ENCODE results near the gene ADGRF1.

Gene ADGRF1

GRCh38 chr6:46979206-46979605 is 62.9 kb downstream of the ADGRF1 start:
- no peak for DNase-seq (ENCODE audit: low read depth)

- DNase-seq (ENCODE audit: low read depth), result no peak
Measured at GRCh38 chr6:46974786-46975185, 67.3 kb downstream of the ADGRF1 start.

- DNase-seq (ENCODE audit: low read depth), result no peak
Measured at GRCh38 chr6:46973029-46973428, 69.1 kb downstream of the ADGRF1 start.

GRCh38 chr6:46972531-46972930 is 69.6 kb downstream of the ADGRF1 start:
- DNase-seq (ENCODE audit: low read depth), result no peak

DNA sequence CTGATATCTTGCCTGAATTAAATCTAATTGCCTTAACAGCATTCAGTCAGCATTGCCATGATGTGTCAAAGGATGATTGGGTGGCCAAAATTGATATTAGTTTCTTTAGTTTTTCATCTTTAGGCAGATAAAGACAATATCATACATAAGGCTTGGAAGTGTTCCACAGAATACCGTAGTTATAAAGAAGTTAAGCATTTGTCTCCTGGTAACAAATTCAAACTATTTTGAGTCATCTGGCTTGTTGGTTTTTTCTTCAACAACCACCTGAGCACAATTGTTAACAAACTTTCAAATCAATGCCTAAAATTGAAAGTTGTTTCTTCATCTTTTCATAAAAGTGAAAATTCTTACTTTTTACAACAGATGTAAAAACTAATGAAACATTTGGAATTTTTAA is 72.9 kb downstream of the ADGRF1 start:
- DNase-seq (ENCODE audit: low read depth), result no peak

GRCh38 chr6:46967826-46968349 is 74.2 kb downstream of the ADGRF1 start:
- DNase-seq (ENCODE audit: low read depth), result no peak

DNA sequence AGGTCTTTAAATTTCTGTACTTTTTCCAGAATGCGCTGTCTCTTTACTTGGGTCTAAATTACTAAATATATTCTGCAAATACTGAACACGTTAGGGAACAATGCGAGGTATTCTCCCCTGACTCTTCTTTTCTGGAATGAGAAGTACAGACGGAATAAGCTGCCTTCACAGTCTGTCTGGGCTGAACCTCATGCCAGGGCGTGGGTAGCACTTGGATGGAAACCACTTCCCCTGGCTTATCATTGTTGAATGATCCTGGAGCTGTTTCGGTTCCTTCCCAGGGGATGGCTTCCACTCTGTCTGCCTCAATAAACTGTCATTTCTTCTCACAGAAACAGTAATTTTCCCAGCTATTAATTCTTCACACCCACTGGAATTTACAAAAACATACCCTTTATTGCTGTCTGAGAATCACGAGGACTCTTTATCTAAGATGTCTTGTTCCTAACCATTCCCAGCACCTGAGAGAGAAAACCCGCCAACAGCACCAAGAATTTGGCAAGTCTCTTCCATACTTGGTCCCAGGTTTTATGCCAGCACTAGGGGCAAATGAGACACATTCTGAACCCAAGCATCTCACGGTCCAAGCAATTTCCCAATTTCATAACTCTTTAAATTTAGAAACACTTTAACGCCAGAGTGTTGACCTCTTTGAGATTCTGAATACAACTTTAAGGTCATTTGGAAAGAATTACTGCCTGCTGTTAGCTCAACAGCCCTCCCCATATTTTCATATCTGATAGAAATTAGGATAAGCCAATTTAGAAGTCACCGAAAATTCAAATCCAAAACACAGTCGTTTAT is 77.2 kb downstream of the ADGRF1 start:
- peak; percentile 2 for DNase-seq (ENCODE audit: low read depth)

GRCh38 chr6:46963626-46964025 is 78.5 kb downstream of the ADGRF1 start:
- DNase-seq (ENCODE audit: low read depth), result peak; percentile 22

DNA sequence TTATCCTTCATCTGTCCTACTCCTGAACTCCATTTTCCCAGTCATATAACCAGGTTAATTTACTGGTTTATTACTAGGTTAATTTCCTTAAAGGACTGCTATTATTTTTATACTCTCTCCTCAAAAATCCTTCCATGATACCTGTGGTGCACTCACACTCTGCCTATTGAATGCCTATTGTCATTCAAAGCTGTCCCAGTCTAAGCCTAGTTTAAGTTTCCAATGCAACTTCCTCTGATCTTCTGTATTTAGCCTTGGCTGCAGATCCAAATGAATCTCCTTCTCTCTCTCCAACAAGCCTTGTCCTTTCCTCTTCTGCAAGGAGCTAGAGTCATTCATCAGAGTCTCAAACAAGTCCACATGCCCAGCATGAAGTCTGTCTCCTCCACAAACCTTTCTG is 79.1 kb downstream of the ADGRF1 start:
- no peak for DNase-seq (ENCODE audit: low read depth)

DNA sequence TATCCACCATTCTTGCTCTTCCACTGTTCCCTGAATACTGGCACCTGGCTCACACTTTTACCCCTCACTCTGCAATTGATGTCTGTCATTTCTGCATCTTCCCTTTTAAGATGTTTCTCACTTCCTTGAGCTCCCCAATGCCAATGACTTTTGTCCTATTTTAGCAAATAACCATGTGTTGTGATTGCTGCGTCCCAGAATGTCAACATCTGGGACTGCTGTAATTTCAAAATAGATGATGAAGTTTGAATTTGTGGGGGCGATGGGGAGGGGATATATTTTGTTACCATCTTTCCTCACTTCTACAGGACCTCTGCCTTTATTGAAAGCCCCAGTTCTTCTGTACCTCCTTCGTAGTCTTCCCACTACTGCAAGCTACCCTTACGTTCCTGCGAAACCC is 80.4 kb downstream of the ADGRF1 start:
- no peak for DNase-seq (ENCODE audit: low read depth)

GRCh38 chr6:46961232-46961631 is 80.9 kb downstream of the ADGRF1 start:
- no peak for DNase-seq (ENCODE audit: low read depth)

DNA sequence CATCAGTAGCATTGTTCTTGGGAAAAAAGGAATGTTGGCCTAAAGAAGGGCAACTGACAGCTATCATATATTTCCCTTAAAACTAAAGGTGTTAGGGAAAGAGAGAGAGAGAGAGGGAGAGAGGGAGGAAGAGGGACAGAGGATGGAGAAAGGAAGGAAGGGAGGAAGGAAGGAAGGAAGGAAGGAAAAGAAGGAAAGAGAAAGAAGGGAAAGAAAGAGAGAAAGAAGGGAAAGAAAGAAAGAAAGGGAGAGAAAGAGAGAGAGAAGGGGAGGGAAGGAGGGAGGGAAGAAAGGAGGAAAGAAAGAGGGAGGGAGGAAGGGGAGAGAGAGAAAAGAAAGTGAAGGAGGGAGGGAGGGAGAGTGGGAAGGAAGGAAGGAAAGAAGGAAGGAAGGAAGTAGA is 82.7 kb downstream of the ADGRF1 start:
- no peak for DNase-seq (ENCODE audit: low read depth)

- DNase-seq (ENCODE audit: low read depth), result no peak
Measured at GRCh38 chr6:46956409-46956808, 85.7 kb downstream of the ADGRF1 start.

DNA sequence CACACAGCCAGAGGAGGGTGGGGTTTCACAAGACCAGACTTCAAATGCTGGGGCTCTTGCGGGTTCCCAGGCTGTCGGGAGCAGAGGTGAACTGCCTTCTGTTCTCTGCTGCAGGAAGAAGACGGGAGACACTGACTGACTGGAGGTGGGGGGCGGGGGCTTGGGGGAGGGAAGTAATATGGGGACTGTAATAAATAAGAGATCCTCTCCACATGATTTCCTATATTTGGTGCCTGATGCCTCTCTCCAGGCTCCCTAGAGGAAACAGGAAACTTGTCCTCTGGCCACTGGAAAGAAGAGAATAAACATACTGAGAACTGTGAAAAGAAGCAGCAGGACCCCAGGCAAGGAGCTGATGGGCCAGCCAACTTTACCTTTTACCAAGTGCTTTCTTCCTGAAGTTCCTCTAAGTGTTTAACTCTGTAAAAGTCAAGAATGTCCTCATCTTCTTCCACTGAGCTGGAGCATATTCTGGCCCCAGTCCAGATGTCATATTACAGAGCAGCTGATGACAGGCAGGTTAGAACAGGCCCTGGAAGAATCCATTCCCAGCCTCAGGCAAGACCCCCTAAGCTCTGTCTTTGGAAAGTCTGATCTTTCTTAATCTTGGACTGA is 87.2 kb downstream of the ADGRF1 start:
- DNase-seq (ENCODE audit: low read depth), result no peak

DNA sequence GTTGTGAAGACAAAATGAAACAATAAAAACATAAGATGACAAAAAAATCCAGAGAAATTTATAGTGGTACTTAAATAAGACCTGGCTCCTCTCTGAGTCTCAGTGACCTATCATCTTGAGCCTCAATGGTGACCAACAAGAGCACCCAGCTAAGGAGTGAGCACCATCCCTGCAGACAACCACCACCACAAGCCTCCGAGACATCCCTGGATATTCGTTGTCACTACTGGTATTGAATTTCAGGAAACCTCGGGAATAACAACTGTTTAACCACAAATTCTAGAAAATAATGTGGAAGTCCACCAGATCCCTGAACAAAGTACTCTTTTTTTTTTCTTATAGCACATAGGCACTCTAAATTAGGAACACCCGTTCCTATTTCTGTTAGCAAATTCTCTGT is 88.2 kb downstream of the ADGRF1 start:
- no peak for DNase-seq (ENCODE audit: low read depth)

- DNase-seq (ENCODE audit: low read depth), result no peak
Measured at GRCh38 chr6:46949632-46950280, 92.4 kb downstream of the ADGRF1 start.

GRCh38 chr6:46948699-46949098 is 93.4 kb downstream of the ADGRF1 start:
- no peak for DNase-seq (ENCODE audit: low read depth)
